Mononuclear cell (primary cell): ENCODE results near the gene PLEKHG4. TPM values are rescaled to one million over a fixed set of nuclear protein-coding genes. Genes with fewer than 3 reads are reported as not detected.

Source experiments
- H3K27me3 ChIP-seq: 2 replicates; pipeline ENCODE4 v1.6.0; 2011; ENCODE audit warnings: low read length, control low read depth; ENCODE audit not compliant: insufficient read depth
- H3K4me1 ChIP-seq: 2 replicates; pipeline ENCODE4 v1.5.1; 2011; ENCODE audit warnings: mild to moderate bottlenecking, low read length, control low read depth; ENCODE audit not compliant: insufficient read depth
- H3K4me3 ChIP-seq: 2 replicates; pipeline ENCODE4 v1.5.1; 2011; ENCODE audit warnings: mild to moderate bottlenecking, low read length, moderate library complexity
- H3K9me3 ChIP-seq: 2 replicates; pipeline ENCODE4 v1.5.1; 2011; ENCODE audit warnings: low read depth, mild to moderate bottlenecking, control low read depth, low read length
- total RNA-seq: library from RNA; depleted of rRNA; stranded (reverse); fragments of >200 nt; gene quantifications from one replicate; pipeline ENCODE4 v1.2.3, GENCODE V29; 2012

The PLEKHG4 gene
- total RNA-seq, 1 donor, result 4.0 TPM

GRCh38 chr16:67270931-67271338 lies 8.4 kb upstream of the PLEKHG4 start:
- Histone ChIP-seq H3K27me3 (no peaks in the 10 kb centered on the region), H3K4me1 (no peaks in the 10 kb centered on the region), H3K9me3 (no peaks in the 10 kb centered on the region), H3K4me3 (no peak overlapping the region)

- no peaks in the 10 kb centered on the region for H3K4me1 ChIP-seq
- H3K27me3 ChIP-seq, result no peaks in the 10 kb centered on the region
- H3K9me3 ChIP-seq, result no peaks in the 10 kb centered on the region
- no peak overlapping the region for H3K4me3 ChIP-seq
Observed at GRCh38 chr16:67271446-67271845, 7.9 kb upstream of the PLEKHG4 start.

GRCh38 chr16:67275321-67275720 lies 4.0 kb upstream of the PLEKHG4 start:
- no peak overlapping the region for H3K4me3 ChIP-seq
- H3K9me3 ChIP-seq, result no peaks in the 10 kb centered on the region
- H3K27me3 ChIP-seq, result no peaks in the 10 kb centered on the region
- peaks cover 18% of the 10 kb centered on the region for H3K4me1 ChIP-seq

GRCh38 chr16:67277294-67277998 lies 1.9 kb upstream of the PLEKHG4 start:
- H3K9me3 ChIP-seq, result no peaks in the 10 kb centered on the region
- H3K4me1 ChIP-seq, result peaks cover 18% of the 10 kb centered on the region
- H3K4me3 ChIP-seq, result no peak overlapping the region
- no peaks in the 10 kb centered on the region for H3K27me3 ChIP-seq

- peak overlapping the region; percentile 42 for H3K4me3 ChIP-seq
- H3K27me3 ChIP-seq, result no peaks in the 10 kb centered on the region
- peaks cover 18% of the 10 kb centered on the region for H3K4me1 ChIP-seq
- no peaks in the 10 kb centered on the region for H3K9me3 ChIP-seq
Observed at GRCh38 chr16:67277999-67278772, 1.1 kb upstream of the PLEKHG4 start.

GRCh38 chr16:67278773-67279295 lies 498 bp upstream of the PLEKHG4 start:
- H3K4me3 ChIP-seq, result peak overlapping the region; percentile 42
- no peaks in the 10 kb centered on the region for H3K27me3 ChIP-seq

GRCh38 chr16:67280090-67281015 lies 1.0 kb downstream of the PLEKHG4 start:
- H3K4me1 ChIP-seq, result peaks cover 18% of the 10 kb centered on the region
- no peaks in the 10 kb centered on the region for H3K9me3 ChIP-seq
- no peak overlapping the region for H3K4me3 ChIP-seq
- no peaks in the 10 kb centered on the region for H3K27me3 ChIP-seq

More at GRCh38 chr16:67278773-67279295, 498 bp upstream of the PLEKHG4 start:
- Histone ChIP-seq H3K9me3 (no peaks in the 10 kb centered on the region), H3K4me1 (peaks cover 18% of the 10 kb centered on the region)

- no peak overlapping the region for H3K4me3 ChIP-seq
- H3K4me1 ChIP-seq, result peaks cover 18% of the 10 kb centered on the region
- H3K9me3 ChIP-seq, result no peaks in the 10 kb centered on the region
- no peaks in the 10 kb centered on the region for H3K27me3 ChIP-seq
Observed at GRCh38 chr16:67281536-67282446, 2.5 kb downstream of the PLEKHG4 start.

- Histone ChIP-seq H3K4me1 (peaks cover 18% of the 10 kb centered on the region), H3K27me3 (no peaks in the 10 kb centered on the region), H3K4me3 (no peak overlapping the region), H3K9me3 (no peaks in the 10 kb centered on the region)
Observed at GRCh38 chr16:67282447-67282805, 3.1 kb downstream of the PLEKHG4 start.

GRCh38 chr16:67283039-67283825 lies 3.9 kb downstream of the PLEKHG4 start:
- no peak overlapping the region for H3K4me3 ChIP-seq
- peaks cover 12% of the 10 kb centered on the region for H3K4me1 ChIP-seq
- H3K9me3 ChIP-seq, result no peaks in the 10 kb centered on the region
- H3K27me3 ChIP-seq, result no peaks in the 10 kb centered on the region

GRCh38 chr16:67283826-67284555 lies 4.7 kb downstream of the PLEKHG4 start:
- H3K4me1 ChIP-seq, result peaks cover 6% of the 10 kb centered on the region
- no peaks in the 10 kb centered on the region for H3K9me3 ChIP-seq
- no peaks in the 10 kb centered on the region for H3K27me3 ChIP-seq
- no peak overlapping the region for H3K4me3 ChIP-seq

GRCh38 chr16:67284699-67285646 lies 5.6 kb downstream of the PLEKHG4 start:
- no peaks in the 10 kb centered on the region for H3K4me1 ChIP-seq
- H3K27me3 ChIP-seq, result no peaks in the 10 kb centered on the region
- H3K4me3 ChIP-seq, result no peak overlapping the region
- H3K9me3 ChIP-seq, result no peaks in the 10 kb centered on the region
